GM18909 (cell line): ENCODE data around the gene SP110.
"Not testable (repeated sequence)": the region's sequence is repeated elsewhere in the genome, so short reads cannot be mapped to it uniquely, and the experiment has no call there.

Source experiments
- ATAC-seq: cut with Tn5 transposase; IDR thresholded peaks from one replicate; pipeline ENCODE4 v1.9.1; 2021; ENCODE audit warnings: mild to moderate bottlenecking; ENCODE audit not compliant: unreplicated experiment, poor library complexity

Gene SP110

GRCh38 chr2:230226051-230226551 is 6.3 kb upstream of the SP110 start:
- peak; percentile 80 for ATAC-seq

- ATAC-seq = peak; percentile 80
Observed at GRCh38 chr2:230225486-230225885, 5.7 kb upstream of the SP110 start, which contains the start of gene SP140. SP140 (plus strand) TSS chr2:230225736; CDS start chr2:230225845, 109 bp downstream.

DNA sequence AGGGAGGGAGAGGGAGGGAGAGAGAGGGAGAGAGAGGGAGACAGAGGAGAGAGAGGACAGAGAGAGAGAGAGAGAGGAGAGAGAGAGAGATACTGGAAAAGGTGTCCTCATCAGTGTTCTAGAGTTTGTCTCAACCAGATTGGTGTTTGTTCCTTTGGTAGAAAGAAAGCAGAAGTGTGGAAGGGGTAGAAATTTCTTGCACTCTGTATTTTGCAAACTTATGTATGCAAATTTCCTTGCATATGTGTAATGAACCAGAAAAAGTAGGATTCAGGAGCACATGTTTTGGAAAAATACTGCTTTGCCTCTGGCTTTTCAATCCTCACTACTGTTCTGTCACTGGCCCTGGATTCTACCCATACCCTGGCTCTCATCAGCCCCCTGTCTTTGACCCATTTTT is 4.7 kb upstream of the SP110 start:
- no peak for ATAC-seq

DNA sequence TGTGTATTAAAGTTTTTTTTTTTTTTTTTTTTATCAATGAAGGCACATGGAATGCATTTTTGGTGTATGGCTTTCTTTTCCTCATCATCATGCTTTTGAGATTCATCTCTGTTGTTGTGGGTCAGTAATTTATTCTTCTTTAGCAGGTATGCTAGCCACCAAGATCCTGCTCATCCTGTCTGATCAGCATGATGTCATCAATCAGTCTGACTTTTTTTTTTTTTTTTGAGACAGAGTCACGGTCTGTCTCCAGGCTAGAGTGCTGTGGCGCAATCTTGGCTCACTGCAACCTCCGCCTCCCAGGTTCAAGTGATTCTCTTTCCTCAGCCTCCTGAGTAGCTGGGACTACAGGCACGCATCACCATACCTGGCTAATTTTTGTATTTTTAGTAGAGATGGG is 3.0 kb upstream of the SP110 start:
- ATAC-seq = not testable (repeated sequence)

GRCh38 chr2:230221493-230221892 is 1.7 kb upstream of the SP110 start:
- ATAC-seq = no peak

GRCh38 chr2:230220347-230220969 is 674 bp upstream of the SP110 start:
- ATAC-seq = no peak

DNA sequence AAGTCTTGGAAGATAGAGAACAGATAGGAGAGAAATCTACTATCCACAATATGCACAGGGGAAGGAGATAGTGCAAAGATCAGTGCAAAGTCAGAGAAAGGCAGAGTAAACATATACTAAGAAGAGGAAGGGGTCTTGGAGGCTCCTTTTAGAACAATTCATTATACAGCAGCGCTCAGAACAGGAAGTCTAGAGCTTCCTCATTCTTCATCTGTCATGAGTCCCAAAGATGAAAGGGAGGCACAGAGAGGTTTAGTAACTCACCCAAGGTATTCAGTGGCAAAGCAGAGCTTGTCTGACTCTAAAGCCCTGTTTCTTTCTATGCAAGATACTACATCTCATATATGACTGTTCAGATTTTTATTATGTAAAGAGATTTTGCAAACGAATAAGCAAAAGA is 1.4 kb downstream of the SP110 start:
- ATAC-seq = no peak

DNA sequence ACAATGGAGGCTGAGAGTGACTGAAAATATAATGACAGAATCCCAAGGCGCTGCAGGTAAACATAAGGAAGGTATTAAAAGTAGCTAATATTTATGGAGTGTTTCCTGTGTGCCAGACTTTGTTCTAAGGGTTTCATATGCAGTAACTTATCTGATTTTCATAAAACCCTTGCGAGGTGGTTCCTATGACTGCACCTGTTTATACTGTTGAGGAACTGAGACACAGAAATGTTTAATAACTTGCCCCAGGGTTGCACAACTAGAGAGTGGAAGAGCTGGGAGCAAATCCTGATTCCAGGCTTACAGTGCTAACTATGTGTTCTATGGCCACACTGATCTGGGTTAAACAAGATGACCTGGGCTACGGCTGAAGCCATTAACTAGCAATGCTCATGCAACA is 2.4 kb downstream of the SP110 start:
- ATAC-seq = no peak

- ATAC-seq = no peak
Observed at GRCh38 chr2:230216489-230216888, 3.3 kb downstream of the SP110 start.

GRCh38 chr2:230209422-230210051 is 10.2 kb downstream of the SP110 start:
- peak; percentile 66 for ATAC-seq

- no peak for ATAC-seq
Observed at GRCh38 chr2:230208576-230208975, 11.2 kb downstream of the SP110 start.

GRCh38 chr2:230205721-230206120 is 14.1 kb downstream of the SP110 start:
- ATAC-seq = no peak

GRCh38 chr2:230205034-230205433 is 14.8 kb downstream of the SP110 start:
- ATAC-seq = peak; percentile 62

DNA sequence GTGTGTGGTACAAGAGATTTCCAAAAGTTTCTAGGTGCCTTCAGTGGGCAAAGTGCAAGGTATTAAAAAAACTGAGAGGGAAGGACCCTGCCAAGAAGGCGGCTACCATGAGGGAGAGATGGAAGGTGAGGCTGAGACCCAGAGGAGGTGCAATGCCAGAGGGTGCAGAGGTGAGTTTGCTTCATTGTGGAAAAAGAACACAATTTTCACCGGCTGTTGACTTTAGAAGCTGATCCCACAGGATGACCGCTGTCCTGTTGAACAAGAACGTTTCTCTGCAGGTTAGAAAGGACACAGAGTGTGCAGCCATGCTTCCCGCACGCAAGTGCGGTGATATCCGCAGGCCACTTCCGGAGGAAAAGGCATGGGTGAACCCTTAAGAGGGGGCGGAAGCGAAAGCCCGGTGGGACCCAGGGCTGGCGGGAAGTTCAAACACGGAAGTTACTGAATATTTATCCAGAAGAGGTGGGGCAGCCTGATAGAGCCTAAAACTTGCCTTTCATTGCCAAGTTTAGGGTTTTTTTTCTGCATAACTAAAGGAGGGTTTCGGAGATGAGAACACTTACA is 16.6 kb downstream of the SP110 start:
- ATAC-seq = peak; percentile 57

GRCh38 chr2:230202430-230203109 is 17.2 kb downstream of the SP110 start:
- ATAC-seq = peak; percentile 64

GRCh38 chr2:230184727-230185578 is 34.8 kb downstream of the SP110 start:
- no peak for ATAC-seq

GRCh38 chr2:230181195-230181594 is 38.6 kb downstream of the SP110 start:
- no peak for ATAC-seq

DNA sequence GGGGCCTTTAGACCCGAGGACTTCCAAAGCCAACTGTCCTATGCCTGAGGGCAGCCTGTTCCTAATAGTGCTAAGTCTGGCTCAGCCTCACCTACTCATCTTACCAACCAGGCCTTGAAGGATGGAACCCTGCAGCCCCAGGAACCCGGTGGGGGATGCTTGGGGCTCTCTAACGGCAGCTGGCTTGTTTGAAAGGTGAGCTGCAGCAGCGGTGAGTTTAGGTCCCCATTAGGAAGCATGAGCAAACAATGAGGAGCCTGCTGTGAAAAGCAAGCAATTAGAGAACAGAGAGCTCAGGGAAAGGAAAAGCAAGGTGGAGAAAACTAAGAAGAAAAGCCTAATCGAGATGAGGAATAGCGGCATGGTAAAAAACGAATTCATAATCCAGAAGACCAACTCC is 39.9 kb downstream of the SP110 start:
- no peak for ATAC-seq

DNA sequence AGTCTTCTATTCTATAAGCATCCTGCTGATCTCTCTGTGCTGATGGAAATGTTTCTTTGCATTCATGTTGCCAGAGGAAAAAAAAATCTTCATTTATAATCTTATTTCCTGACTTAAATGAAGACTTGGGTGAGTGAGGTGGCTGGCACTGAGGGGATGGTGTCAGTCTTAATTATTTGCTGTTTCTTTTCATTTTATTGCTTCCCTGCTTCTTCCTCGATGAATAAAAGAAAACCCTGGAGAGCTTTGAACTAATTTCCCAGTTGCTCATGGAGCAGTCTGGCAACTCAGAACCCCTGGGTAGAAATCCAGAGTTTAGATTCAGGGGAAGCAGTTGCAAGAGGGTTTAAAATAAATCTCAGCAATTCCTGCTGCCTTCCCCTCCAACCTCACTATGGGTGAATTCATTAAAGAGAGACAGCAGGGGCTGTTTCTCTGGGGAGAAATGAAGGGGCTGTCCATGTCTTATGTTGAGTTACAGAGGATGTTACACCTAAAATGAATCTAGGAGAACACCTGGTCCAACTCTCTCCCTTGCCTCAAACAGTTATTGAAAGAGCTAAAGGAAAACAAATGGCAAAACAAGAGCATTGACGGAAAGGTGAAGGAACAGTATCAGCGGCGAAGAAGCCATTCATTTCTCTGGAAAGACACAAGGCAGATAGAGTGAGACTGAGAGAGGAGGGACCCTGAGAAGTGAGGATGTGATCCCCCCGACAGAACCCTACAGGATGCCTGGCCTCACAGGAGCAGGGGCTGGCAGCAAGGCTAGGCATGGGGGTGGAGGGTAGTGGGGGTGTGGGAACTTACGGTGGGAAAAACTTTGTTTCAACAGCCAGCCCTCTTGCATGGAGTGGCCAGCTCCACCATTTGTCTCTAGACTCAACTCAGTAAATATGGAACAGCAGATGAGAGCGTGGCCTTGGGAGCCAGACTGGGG is 41.0 kb downstream of the SP110 start:
- ATAC-seq = no peak
